Measurements from ENCODE around the gene NKX3-2. TPM values are rescaled to one million over a fixed set of nuclear protein-coding genes. Genes with fewer than 3 reads are reported as not detected.

NKX3-2 gene
- total RNA-seq, 1 donor from 2014 or later, result not detected

DNA sequence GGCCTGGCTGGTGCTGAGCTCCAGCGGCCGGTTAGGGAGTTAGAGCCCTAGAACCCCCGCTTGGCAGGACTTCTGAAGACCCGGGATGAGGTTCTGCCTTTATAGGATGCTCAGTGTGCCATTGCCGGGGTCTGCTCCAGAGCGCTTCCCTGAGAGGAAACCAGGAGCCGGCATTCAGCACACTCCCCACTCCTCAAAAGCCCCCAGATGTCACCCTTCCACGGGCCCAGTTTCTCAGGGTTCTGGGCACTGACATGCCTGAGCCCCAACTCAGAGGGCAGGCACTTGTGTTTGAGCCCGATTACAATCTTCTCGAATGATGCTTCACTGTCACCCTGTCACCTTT, 6.5 kb downstream of the NKX3-2 start:
- H3K36me3 ChIP-seq, result no peaks in the 10 kb centered on the region
- no peak overlapping the region for H3K4me3 ChIP-seq
- peaks cover 0 to 11% of the 10 kb centered on the region in 2 donors for H3K4me1 ChIP-seq
- H3K9me3 ChIP-seq, result no peaks in the 10 kb centered on the region
- H3K27me3 ChIP-seq, result peaks cover 33% of the 10 kb centered on the region
- H3K27ac ChIP-seq, result no peak overlapping the region
- DNase-seq (ENCODE audit: low spot score in 2 of 2), result no peak
- TF ChIP-seq, protein P1, sequence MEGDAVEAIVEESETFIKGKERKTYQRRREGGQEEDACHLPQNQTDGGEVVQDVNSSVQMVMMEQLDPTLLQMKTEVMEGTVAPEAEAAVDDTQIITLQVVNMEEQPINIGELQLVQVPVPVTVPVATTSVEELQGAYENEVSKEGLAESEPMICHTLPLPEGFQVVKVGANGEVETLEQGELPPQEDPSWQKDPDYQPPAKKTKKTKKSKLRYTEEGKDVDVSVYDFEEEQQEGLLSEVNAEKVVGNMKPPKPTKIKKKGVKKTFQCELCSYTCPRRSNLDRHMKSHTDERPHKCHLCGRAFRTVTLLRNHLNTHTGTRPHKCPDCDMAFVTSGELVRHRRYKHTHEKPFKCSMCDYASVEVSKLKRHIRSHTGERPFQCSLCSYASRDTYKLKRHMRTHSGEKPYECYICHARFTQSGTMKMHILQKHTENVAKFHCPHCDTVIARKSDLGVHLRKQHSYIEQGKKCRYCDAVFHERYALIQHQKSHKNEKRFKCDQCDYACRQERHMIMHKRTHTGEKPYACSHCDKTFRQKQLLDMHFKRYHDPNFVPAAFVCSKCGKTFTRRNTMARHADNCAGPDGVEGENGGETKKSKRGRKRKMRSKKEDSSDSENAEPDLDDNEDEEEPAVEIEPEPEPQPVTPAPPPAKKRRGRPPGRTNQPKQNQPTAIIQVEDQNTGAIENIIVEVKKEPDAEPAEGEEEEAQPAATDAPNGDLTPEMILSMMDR (IDR thresholded peaks at IDR 0.05), result no peak
- intact Hi-C loops (cut with DNase I), result no loop called here

DNA sequence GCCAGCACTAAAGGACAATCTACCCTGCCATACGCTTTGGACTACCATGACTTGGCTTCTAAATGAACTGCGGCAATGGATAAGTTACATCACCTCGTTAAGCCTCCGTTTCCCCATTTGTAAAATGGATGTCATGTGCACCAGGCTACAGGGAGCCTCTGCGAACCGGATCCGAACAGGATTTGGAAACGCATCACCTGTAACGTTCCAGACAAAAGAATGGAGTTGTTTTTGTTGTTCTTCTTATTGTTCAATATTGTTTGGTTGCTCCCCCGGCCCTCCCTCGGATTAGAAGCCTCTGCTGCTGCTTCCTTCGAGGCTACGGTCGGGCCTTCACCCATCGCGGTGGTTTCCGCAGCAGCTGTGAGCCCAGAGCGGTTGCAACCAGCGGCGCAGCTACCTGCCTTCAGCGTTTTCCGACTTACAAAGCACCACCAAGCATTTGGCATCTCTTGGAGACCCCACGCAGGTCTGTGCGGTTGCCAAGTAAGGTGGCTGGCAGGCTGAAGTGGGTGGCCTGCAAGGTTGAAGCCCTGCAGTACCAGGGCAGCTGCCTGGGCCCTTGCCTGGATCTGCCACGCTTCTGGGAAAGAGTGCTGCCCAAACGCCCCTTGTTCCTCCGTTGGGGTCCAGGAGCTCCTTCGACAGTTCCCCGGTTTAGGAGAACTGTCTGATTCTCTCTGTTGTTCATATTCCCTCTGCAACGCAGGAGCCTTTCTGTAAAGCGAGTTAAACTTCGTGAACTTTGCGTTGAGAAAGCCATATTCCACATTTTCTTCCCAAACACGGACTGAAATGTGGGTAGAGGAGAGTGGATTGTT, 7.1 kb downstream of the NKX3-2 start:
- Histone ChIP-seq H3K27ac (no peak overlapping the region), H3K4me1 (peaks cover 0 to 11% of the 10 kb centered on the region in 2 donors), H3K27me3 (peaks cover 33% of the 10 kb centered on the region), H3K9me3 (no peaks in the 10 kb centered on the region), H3K4me3 (no peak overlapping the region), H3K36me3 (no peaks in the 10 kb centered on the region)
- TF ChIP-seq, protein P1 (IDR thresholded peaks at IDR 0.05), result no peak
- DNase-seq (ENCODE audit: low spot score in 2 of 2), result no peak
- intact Hi-C loops (cut with DNase I), result no loop called here

DNA sequence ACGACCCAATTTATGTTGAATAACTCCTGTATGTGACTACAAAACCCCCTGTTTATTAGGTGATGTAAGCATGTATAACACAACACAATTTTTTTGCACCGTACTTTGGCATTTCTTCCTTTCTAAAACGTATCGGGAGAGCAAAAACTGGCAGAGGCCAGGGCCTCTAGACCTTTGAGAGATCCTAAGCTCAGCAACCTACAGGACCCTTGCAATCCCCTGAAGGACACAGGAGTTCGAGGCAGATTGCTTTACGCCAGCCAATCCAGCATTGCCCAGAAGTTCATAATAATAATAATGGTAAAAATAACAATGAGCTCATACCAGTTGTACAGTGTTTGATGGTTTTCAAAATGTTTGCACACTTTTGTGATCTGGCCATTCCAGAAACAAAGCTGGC, 7.7 kb downstream of the NKX3-2 start:
- intact Hi-C loops (cut with DNase I), result no loop called here
- H3K9me3 ChIP-seq, result no peaks in the 10 kb centered on the region
- H3K27ac ChIP-seq, result no peak overlapping the region
- no peak for DNase-seq (ENCODE audit: low spot score in 2 of 2)
- H3K4me1 ChIP-seq, result peaks cover 0 to 11% of the 10 kb centered on the region in 2 donors
- no peaks in the 10 kb centered on the region for H3K36me3 ChIP-seq
- H3K4me3 ChIP-seq, result no peak overlapping the region
- TF ChIP-seq, protein P1 (IDR thresholded peaks at IDR 0.05), result no peak
- peaks cover 31% of the 10 kb centered on the region for H3K27me3 ChIP-seq

DNA sequence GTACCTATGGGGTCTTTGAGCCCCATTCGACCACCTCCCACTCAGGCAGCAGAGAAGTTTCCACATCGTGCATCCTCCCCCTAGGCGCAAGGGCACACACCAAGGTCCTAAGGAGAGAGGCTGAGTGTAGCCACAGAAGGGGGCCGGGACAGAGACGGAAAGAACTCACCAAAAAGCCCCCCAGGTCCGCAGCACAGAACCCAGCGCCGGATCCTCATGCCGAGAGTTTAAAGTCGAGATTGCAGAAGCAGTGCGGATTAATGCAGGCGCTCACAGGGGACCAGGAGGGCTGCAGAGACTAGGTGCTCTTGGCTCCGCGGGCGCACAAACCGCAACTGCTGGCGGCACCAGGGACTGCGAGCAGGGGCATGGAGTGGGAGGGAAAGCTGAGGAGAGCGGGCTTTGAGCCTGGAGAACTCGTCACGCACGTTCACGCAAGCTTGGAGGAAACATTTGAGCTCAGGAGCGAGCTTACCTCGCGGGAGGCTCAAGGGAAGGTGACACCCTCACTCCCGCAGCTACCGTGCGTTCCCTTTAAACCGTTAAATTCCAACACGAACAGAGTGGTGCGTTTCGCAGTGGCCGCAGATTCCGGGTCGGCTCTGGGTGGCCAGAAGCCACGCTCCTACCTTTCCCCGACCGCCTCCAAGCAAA, 8.5 kb downstream of the NKX3-2 start:
- peaks cover 26% of the 10 kb centered on the region for H3K27me3 ChIP-seq
- intact Hi-C loops (cut with DNase I), result no loop called here
- H3K4me1 ChIP-seq, result peaks cover 0 to 11% of the 10 kb centered on the region in 2 donors
- H3K9me3 ChIP-seq, result no peaks in the 10 kb centered on the region
- H3K4me3 ChIP-seq, result no peak overlapping the region
- no peak for DNase-seq (ENCODE audit: low spot score in 2 of 2)
- TF ChIP-seq, protein P1 (IDR thresholded peaks at IDR 0.05), result no peak
- no peaks in the 10 kb centered on the region for H3K36me3 ChIP-seq
- no peak overlapping the region for H3K27ac ChIP-seq

DNA sequence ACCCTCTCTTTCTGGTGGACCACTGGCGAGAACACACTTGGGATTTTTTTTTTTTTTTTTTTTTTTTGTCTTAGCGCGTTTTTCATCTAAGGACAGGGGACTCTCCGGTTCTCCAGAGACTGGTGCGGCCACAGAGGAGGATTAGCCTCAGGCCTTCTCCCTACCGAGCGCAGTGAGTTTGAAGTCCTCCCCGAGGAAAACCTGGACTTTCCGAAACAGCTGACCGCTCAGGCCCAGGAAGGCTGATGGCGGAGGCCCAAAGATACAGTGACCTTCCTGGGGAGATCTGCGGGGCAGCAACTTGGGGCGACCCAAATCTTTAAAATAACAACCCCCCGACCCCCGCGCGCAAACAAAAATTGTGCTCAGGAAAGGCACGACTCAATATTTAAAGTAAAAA, 9.2 kb downstream of the NKX3-2 start:
- intact Hi-C loops (cut with DNase I), result no loop called here
- Histone ChIP-seq H3K36me3 (no peaks in the 10 kb centered on the region), H3K9me3 (no peaks in the 10 kb centered on the region), H3K4me1 (peaks cover 0 to 11% of the 10 kb centered on the region in 2 donors), H3K27ac (no peak overlapping the region), H3K4me3 (no peak overlapping the region), H3K27me3 (peaks cover 32% of the 10 kb centered on the region)
- DNase-seq (ENCODE audit: low spot score in 2 of 2), result no peak
- TF ChIP-seq, protein P1 (IDR thresholded peaks at IDR 0.05), result no peak
